Activated CD8-positive, alpha-beta memory T cell treated with anti-CD3 and anti-CD28 coated beads, Interleukin-2, amount 50 U/mL, for 1 hour (primary cell): Measurements from ENCODE around the gene KRT72.
"Not testable (repeated sequence)": the region's sequence is repeated elsewhere in the genome, so short reads cannot be mapped to it uniquely, and the experiment has no call there.

Experiments
- DNase-seq: peaks from one replicate; pipeline ENCODE4 v3.0.0-alpha.2; 2020; ENCODE audit errors: extremely low read depth

KRT72 gene

GRCh38 chr12:52606581-52607218 lies 5.4 kb upstream of the KRT72 start:
- no peak for DNase-seq

- no peak for DNase-seq
These were observed 4.8 kb upstream of the KRT72 start for GRCh38 chr12:52606096-52606495.

GRCh38 chr12:52605542-52605941 lies 4.3 kb upstream of the KRT72 start:
- no peak for DNase-seq

GRCh38 chr12:52604859-52605258 lies 3.6 kb upstream of the KRT72 start:
- no peak for DNase-seq

GRCh38 chr12:52603314-52603713 lies 2.1 kb upstream of the KRT72 start:
- DNase-seq, result peak; percentile 49

GRCh38 chr12:52602552-52602951 lies 1.3 kb upstream of the KRT72 start:
- DNase-seq, result no peak

- DNase-seq, result no peak
These were observed 408 bp upstream of the KRT72 start for GRCh38 chr12:52601671-52602070.

- no peak for DNase-seq
These were observed 788 bp downstream of the KRT72 start for GRCh38 chr12:52600475-52600874.

- DNase-seq, result no peak
These were observed 1.2 kb downstream of the KRT72 start for GRCh38 chr12:52600071-52600470.

- DNase-seq, result no peak
These were observed 2.3 kb downstream of the KRT72 start for GRCh38 chr12:52598966-52599365.

GRCh38 chr12:52594237-52594636 lies 7.0 kb downstream of the KRT72 start:
- DNase-seq, result not testable (repeated sequence)

- DNase-seq, result no peak
These were observed 9.7 kb downstream of the KRT72 start for GRCh38 chr12:52591521-52591920.

GRCh38 chr12:52590021-52590420 lies 11.2 kb downstream of the KRT72 start:
- DNase-seq, result no peak

- no peak for DNase-seq
These were observed 13.7 kb downstream of the KRT72 start for GRCh38 chr12:52587563-52587962.

- DNase-seq, result peak; percentile 84
These were observed 15.3 kb downstream of the KRT72 start for GRCh38 chr12:52585946-52586345.

GRCh38 chr12:52585066-52585465 lies 16.2 kb downstream of the KRT72 start:
- DNase-seq, result no peak

GRCh38 chr12:52584156-52584682 lies 17.0 kb downstream of the KRT72 start:
- DNase-seq, result no peak

GRCh38 chr12:52582971-52583456 lies 18.2 kb downstream of the KRT72 start:
- DNase-seq, result peak; percentile 35

GRCh38 chr12:52582486-52582885 lies 18.8 kb downstream of the KRT72 start:
- DNase-seq, result no peak

- DNase-seq, result no peak
These were observed 19.8 kb downstream of the KRT72 start for GRCh38 chr12:52581481-52581880.

- no peak for DNase-seq
These were observed 20.2 kb downstream of the KRT72 start for GRCh38 chr12:52581066-52581465.

- DNase-seq, result no peak
These were observed 20.8 kb downstream of the KRT72 start for GRCh38 chr12:52580496-52580895.
